ENCODE data around the gene SIAE.

DNA sequence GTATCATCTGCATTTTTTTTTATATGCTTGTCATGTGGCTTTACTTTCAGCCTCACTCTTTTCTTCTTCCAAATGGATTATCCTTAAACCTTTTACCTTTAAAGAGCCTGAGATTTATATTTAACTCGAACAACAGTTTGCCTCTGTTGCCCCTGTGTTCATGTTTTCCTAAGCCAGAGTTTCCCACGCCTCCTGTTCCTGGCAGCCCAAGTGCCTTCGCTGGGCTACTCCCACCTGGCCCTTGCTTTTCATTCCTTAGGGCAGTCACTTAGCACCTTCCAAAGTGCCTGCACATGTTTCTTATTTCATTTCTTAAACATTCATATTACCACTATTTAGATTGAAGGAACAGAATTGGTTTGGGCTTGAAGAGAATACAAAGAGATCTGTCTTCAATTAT, 37.6 kb downstream of the SIAE start:
- TF ChIP-seq POLR2A (IDR thresholded peaks at IDR 0.05) (no peak), POLR2AphosphoS5 (IDR thresholded peaks at IDR 0.05) (no peak), EP300 (IDR thresholded peaks at IDR 0.05) (no peak)
- TF ChIP-seq, protein P1, sequence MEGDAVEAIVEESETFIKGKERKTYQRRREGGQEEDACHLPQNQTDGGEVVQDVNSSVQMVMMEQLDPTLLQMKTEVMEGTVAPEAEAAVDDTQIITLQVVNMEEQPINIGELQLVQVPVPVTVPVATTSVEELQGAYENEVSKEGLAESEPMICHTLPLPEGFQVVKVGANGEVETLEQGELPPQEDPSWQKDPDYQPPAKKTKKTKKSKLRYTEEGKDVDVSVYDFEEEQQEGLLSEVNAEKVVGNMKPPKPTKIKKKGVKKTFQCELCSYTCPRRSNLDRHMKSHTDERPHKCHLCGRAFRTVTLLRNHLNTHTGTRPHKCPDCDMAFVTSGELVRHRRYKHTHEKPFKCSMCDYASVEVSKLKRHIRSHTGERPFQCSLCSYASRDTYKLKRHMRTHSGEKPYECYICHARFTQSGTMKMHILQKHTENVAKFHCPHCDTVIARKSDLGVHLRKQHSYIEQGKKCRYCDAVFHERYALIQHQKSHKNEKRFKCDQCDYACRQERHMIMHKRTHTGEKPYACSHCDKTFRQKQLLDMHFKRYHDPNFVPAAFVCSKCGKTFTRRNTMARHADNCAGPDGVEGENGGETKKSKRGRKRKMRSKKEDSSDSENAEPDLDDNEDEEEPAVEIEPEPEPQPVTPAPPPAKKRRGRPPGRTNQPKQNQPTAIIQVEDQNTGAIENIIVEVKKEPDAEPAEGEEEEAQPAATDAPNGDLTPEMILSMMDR (IDR thresholded peaks at IDR 0.05) = no peak
